H4 (cell line): Measurements from ENCODE around the gene ZMIZ1. TPM values are rescaled to one million over a fixed set of nuclear protein-coding genes. Genes with fewer than 3 reads are reported as not detected.

Source experiments
- DNase-seq: peaks from one replicate; pipeline ENCODE4 v3.0.0-alpha.2; 2015; ENCODE audit warnings: low spot score
- total RNA-seq: library from RNA; depleted of rRNA; stranded (reverse); fragments of >200 nt; shearing (Covaris generic); gene quantifications from 2 replicates; pipeline ENCODE4 v1.2.3, GENCODE V29; 2014

The ZMIZ1 gene
- total RNA-seq, 1 experiment from 2014 or later = 10.9 TPM

DNA sequence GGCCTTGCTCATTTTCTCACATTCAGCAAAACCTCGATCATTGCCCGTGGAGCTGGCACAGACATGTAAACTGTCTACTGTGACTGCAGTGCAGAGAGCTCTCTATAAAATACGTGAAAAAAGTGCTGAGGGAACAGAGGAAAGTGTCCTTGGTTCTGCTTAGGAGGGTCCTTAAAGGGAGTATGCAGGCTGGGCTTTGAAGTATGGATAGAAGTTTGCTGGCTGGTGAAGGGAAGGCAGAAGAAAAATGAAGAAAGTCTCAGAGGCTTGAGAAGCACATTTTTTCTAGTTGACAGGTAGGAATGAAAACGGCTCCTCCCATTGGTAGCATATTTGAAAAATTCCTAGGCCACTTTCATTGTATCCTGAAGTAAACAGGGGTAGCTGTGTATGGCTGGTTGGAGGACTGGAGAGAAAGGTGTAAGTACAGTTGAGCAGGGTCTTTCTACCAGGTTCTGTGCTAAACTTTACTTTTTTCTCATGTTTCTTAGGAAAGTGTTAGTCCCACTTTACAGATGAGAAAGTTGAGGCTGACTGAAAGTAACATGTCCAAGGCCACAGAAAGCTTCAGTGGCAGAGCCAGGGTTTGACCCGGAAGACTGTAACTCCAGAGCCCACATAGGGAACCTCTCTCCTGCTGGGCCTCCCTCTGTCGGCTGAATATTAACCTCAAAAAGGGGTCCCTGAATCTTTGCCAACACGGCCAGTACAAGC lies 215.5 kb downstream of the ZMIZ1 start:
- no peak for DNase-seq

DNA sequence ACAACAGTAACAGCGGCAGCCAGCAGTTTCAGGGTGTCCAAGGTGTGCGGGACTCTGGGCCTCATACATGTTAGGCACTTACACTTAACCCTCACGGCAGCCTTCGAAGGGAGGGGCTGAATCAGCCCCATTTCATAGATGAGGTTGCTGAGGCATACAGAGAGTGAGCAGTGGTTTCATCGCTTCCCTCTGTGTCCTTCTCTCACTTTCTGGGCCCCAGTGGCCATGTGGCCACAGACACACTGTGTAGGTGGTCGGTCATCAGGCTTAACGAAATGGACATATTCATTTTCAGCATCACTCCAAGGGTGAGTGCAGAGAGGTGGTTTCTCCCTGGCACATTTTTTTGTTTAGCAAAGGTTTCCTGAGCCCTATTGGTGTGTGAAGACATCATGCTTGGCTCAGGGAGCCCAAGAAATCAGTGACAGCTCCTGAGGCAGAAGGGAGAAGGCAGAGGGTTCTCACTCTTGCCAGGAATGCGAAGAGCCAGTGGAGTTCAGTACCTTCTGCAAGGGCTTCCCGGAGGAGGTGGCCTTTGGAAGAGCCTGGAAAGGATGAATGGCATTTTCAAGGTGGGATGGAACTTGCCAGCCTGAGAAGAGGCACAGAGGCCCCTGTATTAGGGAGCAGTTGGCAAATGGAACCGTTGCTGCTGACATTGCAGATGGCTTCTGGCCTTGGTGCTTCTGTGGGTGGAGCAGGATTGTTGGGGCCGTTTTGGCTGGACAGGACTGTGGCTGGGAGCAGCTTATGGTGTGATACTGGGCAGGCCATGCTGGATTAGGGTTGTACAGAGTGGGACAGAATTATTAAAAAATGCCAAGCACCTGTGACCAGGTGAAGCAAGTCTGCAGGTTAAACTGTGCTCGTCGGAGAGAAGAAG lies 216.8 kb downstream of the ZMIZ1 start:
- DNase-seq = no peak

DNA sequence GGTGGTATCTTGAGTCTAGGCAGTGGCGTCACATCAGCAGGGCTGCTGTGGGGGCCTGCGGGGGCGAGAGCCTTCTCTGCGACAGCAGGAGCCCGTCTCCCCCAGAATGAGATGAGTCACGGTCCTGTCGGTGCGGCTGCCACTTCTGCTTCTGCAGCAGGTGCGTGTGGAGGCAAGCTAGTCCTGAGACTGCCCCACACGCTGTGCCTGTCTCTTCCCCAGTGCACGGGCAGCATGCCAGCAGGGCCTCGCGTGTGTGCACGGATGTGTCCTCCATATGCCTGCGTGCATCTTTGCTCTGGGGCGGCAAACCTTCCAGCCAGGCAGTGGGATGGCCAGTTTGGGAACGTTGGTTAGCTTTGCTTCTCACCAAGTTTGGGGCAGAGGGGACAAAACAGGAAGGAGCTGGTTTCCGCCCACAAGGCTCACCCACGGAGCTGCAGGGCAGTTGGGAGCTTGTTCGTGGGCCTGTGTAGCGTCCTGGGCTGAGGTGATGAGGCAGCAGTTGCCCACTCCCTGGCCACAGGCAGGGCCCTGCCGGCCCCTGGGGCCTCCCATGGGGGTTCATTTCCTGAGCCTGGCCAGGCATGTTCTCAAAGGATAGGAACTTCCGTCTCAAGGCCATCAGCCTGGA lies 217.7 kb downstream of the ZMIZ1 start:
- no peak for DNase-seq

DNA sequence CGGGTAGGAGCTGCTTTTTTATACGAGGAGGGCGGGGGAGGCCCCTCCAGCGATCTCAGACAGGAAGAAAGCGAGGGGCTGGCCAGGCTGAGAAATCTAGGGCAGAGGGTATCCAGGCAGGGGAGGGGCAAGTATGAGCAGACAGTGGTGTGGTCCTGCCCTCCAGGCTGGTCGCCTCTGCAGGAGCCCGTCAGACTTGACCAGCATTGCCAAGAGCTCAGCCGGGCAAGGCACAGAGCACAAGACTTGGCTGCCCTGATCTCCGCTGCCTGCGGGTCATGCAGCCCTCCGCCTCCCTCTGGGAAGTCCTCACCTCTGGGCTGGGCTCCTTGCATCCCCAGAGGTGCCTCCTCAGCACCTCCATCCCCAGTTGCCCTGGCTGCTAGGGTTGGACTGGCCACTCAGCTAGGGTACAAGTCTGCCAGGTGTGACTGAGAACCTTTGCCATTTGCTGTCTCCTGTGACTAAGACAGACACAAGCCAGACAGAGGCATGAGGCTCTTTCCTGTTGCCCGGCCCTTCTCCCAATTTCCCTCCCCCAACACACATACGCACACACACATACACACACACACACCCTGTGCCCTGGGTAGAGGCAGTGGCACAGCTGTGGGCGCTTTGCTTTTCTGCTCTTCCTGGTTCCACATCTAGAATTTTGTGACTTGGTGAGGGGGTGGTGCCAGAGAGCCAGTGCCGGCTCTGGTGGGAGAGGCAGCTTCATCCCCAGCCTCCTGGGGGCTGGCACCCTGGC lies 219.4 kb downstream of the ZMIZ1 start:
- DNase-seq = no peak

DNA sequence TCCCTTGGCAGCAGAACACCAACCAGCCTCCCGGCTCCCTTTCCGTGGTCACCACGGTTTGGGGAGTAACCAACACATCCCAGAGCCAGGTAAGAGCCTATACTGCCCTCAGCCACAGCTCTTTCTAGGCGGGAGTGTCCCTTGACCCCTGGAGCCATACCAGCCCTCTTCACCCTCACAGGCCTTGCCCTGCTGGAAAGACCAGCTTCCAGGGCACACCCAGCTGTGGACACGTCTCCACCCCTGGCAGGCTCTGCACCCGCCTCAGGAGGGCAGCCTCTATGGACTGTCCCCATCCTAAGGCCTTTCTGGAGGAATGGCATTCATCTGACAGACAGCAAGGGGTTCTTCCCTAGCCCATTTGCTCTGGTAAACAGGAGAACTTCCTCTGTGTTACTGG lies 221.0 kb downstream of the ZMIZ1 start:
- no peak for DNase-seq

DNA sequence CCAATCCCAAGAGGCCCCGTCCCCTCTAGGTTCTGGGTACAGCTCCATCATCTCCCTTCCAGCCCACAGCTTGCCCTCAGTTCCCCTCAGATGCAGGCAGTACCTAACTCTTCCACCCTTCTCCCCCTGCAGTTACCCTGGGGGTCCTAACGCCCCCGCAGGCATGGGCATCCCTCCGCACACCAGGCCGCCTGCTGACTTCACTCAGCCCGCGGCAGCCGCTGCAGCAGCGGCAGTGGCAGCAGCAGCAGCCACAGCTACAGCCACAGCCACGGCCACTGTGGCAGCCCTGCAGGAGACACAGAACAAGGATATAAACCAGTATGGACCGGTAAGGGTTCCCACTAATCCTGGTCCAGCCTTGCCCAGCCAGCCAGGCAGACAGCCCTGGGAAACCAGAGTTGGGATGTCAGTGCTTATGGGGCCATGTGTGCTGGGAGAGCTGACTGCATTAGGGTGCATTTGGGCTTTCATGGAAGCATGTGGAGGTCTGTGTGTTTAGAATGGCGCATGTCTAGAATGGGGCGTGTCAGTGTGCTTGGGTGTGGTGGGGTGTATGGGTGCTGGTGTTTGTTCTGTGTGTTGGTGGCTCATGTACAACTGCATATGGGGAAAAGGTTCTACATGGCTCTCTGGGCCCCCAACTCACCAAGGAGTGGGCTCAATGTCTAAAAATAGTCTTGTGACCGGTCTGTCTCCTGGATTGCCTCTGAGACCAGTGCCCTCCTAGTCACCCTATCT lies 223.4 kb downstream of the ZMIZ1 start:
- DNase-seq = no peak

DNA sequence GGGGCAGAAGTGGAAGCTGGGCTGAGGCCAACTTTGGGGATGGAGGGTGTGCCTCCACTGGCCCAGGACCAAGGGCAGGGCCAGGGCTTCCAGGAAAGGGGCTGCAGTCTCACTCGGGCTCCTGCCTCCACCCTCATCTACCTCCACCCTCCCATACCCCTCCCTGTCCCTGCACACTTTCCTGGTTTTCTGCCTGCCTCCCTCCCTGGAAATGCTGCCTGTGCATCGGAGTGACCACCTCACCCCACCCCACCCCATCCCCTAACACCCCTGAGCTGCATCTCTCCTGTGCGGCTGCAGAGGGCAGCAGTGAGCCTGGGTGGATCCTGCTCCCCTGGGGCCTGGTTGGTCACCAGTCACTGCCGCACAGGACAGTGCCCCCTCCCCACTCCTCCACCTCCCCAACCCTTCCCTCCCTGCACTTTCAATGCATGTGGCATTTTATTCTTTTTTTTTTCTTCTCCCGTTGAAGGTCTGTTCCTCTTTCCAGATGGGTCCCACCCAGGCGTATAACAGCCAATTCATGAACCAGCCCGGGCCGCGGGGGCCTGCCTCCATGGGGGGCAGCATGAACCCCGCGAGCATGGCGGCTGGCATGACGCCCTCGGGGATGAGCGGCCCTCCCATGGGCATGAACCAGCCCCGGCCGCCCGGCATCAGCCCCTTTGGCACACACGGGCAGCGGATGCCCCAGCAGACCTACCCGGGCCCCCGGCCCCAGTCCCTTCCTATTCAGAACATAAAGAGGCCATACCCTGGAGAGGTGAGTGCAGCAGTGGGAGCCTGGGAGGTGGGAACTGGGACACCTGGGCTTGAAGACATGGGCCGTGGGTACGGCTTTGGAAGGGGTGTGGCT lies 224.4 kb downstream of the ZMIZ1 start:
- DNase-seq = no peak

DNA sequence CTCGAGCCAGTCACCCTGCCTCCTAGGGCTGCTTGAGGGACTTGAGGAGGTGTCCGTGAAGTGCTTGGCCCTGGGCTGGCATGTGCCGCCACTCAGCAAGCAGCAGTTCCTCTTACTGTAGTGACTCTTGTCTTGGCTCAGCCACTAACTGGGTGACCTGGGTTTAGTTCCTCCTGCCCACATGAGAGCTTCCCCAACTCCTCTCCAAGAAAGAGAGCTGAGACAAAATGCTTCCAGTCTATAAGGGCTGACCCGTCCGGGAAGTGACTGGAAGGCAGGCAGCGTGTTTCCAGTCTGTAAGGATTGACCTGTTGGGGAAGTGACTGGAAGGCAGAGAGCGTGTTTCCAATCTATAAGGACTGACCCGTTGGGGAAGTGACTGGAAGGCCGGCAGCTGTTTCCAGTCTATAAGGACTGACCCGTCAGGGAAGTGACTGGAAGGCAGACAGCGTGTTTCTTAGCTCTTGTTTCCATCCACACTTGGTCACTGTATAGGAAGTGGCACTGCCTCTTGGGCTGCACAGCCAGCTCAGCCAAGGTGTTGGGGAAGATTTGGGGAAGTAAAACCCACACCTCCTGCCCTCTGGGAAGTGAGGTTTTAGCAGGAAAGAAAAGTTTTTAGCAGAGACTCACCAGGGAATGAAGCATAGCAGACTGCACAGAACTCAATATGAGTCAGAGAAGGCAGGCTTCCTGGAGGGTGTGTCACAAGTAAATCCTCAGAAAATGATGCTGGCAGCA lies 225.2 kb downstream of the ZMIZ1 start:
- no peak for DNase-seq

DNA sequence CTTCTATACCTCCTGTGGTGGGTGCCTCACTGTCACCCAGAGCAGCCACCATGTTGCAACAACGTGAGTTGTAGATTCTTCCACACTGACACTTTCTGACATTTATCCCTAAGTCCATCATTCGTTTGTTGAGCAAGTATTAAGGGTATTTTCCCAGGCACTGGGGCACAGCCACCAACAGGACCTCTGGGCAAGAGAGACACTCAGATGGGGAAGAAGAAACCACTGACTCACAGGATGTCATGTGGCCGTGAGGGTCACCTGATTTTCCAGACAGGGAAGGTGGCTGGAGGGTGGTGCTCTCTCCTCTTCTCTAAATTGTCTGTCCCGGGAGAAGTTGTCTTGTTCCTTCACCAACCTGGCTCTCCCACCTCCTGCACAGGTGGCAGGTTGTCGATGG lies 226.8 kb downstream of the ZMIZ1 start:
- no peak for DNase-seq

DNA sequence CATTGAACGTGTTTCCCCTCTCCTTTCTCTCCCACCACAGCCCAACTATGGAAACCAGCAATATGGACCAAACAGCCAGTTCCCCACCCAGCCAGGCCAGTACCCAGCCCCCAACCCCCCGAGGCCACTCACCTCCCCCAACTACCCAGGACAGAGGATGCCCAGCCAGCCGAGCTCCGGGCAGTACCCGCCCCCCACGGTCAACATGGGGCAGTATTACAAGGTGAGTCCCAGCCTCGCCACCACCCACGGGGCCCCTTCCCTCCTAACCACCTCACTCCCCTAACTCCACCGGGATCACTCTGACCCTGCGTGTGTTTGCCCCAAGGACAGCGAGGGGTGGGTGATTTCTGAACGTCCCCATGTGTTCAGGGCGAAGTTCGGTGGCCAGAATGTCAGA lies 227.7 kb downstream of the ZMIZ1 start:
- no peak for DNase-seq

DNA sequence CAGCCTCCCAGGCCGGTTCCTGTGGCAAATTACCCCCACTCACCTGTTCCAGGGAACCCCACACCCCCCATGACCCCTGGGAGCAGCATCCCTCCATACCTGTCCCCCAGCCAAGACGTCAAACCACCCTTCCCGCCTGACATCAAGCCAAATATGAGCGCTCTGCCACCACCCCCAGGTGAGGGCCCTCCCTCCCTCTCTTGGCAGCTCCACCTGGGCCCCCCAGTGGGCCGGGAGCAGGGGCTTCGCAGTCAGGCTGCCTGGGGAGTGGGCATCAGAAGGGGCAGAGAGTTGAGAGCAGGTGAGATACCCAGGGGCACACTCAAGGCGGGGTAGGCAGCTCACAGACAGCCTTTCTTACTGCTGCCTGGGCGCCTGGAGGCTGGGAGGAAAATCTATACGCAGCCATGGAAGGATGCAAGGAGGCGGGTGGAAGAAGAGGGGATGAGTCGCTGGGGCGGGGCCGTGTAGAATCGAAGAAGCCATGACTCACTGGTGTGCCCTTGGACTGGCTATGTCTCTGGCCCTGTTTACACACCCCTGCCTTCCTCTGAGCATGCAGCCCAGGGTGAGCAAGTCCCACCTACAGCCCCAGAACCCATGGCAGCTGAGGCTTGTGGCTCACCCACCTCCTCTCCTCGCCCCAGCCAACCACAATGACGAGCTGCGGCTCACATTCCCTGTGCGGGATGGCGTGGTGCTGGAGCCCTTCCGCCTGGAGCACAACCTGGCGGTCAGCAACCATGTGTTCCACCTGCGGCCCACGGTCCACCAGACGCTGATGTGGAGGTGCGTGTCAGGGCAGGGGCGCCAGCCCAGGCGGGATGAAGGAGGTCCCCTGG lies 229.9 kb downstream of the ZMIZ1 start:
- peak; percentile 84 for DNase-seq

DNA sequence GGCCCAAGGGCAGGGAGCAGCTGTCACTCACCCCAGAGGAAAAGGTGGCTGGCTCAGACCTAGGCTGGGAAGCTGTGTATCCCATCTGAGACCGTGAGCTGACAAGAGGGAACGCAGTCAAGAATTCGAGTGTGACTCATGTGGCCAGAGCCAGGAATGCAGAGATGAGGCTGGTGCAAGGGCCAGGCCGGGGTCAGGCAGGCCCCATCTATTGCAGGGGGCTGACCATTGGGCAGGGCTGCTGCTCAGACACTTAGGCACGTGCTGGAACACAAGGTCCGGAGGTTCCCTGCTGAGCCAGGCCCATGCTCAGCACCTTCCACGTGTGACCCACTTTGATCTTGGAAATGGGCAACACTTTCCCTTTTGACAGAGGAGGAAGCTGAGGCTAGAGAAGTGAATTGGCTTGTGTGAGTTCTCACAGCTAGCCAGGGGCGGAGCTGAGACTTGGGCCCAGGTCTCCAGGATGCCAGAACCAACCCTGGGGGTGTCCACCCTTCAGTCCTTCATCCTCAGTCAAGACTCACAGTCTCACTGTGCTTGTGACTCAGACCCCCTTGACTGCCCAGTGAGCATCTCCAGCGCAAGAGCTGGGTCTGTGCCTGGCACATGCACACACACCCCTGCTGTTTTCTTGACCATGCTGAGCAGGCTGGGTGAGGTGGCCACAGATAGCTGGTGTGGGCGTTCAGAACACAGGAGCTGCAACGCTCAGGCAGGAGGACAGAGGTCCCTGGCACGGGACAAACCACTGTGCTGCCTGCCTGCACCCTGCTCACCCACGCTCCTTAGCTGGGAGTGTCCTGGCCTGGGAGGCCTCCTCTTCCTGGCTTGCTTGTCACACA lies 230.9 kb downstream of the ZMIZ1 start:
- DNase-seq = no peak

DNA sequence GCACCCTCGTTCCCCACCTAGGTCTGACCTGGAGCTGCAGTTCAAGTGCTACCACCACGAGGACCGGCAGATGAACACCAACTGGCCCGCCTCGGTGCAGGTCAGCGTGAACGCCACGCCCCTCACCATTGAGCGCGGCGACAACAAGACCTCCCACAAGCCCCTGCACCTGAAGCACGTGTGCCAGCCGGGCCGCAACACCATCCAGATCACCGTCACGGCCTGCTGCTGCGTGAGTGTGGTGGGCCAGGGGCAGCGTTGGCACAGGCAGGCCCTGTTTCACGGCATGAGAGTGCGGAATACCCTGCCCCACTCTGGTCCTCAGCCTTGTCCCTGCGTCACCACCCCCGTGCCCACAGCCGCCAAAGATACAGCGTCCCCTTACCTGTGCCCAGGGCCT lies 231.9 kb downstream of the ZMIZ1 start:
- DNase-seq = no peak

DNA sequence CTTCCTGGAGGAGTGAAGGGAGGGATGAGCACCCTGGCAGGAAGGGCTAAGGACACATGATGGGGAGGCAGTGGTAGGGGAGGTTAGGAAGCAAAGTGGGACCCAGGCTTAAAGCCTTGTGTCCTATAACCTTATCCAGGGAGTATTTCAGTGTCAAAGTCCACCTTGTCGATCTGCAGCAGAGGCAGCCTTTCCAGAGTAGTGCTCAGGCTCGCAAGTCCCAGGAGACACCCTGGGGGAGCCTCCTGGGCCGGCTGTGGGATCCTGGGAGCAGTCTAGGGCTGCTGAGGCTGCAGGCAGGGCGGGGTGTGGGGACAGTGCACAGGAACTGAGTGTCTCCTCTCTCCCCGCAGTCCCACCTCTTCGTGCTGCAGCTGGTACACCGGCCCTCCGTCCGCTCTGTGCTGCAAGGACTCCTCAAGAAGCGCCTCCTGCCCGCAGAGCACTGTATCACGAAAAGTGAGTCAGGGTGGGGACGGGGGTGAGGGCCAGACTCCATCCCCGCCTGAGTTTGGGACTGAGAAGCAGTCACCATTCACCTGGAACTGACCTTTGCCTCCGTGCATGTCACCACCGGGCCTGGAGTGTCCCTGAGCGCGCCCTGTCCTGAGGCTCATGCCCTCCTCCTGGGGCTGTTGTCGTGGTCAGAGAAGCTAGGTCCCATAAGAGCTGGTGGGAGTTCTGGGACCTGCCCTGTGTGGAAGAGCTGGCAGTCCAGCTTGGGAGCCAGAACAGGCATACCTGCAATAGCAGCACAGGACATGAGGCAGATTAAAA lies 233.2 kb downstream of the ZMIZ1 start:
- DNase-seq = no peak

DNA sequence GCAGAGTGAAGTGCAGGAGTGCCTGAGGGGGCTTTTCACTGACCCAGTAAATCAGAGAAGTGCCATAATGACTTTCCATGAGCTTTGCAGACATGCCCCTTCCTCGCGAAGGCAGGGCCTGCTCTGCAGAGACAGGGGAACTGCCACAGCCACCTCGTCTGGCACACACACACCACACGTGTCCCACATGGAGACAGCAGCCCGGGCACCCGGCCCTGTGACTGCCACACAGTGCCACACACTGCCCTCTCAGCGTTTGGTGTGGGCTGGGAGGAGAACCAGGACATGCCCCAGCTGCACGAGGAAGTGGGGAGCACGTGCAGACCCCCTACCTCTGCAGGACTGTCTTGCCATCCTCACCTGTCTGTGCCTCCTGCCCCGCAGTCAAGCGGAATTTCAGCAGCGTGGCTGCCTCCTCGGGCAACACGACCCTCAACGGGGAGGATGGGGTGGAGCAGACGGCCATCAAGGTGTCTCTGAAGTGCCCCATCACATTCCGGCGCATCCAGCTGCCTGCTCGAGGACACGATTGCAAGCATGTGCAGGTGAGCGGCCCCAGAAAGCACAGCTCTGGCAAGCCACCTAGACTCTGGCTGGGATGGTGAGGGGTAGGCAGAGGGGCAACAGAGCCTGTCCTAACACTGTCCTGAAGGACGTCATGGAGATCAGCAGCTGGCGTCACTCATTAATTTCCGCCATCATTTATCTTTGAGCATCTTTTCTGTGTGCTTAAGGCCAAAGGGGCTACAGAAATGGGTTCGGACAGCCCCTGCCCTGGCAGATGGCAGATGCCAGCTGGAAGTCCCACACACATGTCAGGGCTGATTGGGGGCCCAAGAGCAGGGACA lies 235.1 kb downstream of the ZMIZ1 start:
- DNase-seq = no peak

DNA sequence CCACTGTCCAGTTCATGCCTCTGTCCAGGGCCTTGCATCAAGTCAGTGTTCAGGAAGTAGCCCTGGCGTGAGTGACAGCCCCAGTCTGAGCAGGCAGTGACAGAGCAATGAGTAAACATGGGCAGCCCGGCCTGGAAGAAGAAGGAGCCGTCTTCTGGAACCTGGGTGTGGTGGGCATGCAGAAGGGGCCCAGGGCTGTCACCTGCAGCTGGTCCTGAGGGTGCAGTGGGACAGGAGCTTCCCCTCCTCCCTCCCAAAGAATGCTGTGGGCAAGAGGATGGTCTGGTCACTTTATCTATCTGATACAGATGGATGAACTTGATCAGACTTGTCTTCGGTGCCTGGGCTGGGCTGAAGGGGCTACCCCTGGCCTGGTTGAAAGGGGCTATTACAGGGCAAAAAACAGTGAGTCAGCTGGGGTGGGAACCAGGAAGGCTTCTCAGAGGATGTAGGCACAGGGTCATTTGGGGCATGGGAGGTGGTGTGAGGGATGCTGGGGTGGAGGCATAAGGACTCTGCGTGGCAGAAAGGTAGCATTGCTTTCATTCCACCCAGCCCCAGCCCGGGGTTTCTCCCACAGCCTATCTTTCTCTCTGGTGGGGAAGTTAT lies 235.8 kb downstream of the ZMIZ1 start:
- no peak for DNase-seq
